ENCODE measurements around the gene LAG3. TPM values are rescaled to one million over a fixed set of nuclear protein-coding genes. Genes with fewer than 3 reads are reported as not detected.

LAG3 gene
- polyA plus RNA-seq, 1 donor, result 0.80 TPM

DNA sequence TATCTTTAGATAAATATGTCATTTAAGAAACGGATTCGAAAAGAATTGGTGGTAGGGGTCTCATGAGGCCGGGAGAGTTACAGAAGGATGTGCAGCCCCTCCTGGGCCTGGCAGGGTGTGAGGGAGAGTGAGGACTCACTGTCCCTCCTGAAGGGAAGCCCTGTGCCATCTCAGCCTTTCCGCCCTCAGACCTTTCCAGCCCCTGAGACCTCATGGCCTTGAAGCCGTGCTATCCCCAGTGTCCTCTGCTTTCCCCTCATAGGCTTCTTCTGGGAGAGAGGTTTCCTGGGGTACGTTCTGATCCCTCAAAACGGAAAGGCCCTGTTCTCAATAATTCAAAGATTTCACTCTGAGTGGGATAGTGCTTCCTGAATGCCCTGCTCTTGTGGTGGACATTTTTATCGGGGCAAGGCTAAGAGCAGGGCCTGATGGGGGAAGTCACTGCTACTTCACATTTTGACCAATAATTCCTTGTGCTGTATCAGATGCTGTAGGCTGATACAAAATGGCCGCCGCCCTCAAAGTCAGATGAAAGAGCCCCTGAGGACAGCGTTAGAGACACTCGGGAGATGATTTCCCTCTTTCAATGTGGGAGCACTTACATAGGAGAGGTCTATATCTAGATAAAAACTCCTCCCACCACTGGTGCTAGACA, 18.3 kb downstream of the LAG3 start:
- DNase-seq, result no peak

GRCh38 chr12:6791931-6792520, 19.7 kb downstream of the LAG3 start:
- no peak for DNase-seq

GRCh38 chr12:6792522-6793201, 20.3 kb downstream of the LAG3 start:
- peak; percentile 37 for DNase-seq

DNA sequence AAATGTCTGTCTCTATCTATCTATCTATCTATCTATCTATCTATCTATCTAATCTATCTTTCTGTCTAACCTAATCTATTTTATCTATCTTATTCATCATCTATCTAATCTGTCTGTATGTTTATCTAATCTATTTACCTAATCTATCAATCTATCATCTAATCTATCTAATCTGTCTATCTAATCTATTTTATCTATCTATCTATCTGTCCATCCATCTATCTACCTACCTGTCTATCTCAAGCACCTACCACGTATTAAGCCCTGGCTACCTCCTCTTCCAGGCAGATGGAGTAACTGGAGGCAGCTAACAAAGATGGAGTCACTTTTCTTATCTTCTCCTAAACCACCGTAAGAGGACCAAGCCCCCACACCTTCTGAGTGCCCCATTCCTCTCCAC, 22.8 kb downstream of the LAG3 start:
- DNase-seq, result no peak

- no peak for DNase-seq
Observed at GRCh38 chr12:6796576-6796975, 24.3 kb downstream of the LAG3 start.

DNA sequence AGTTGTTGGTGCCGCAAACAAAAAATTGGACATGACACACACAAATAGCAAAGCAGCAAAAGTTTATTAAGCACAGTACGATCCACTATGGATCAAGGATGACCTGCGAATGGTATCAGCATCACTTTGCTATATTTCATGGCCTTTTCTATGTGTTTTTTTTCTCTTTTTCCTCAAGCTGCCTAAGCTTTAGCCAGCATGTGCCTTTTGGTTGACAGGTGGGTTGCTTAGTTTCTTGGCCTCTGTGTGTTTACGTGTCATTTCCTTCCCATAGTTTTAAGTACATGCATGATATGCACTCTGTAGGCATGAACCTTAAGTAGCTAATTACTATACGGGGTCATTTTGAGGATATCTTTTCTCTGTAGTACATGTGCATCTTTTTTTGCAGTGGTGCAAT, 26.8 kb downstream of the LAG3 start:
- DNase-seq, result no peak

GRCh38 chr12:6807170-6807569, 34.9 kb downstream of the LAG3 start:
- no peak for DNase-seq

DNA sequence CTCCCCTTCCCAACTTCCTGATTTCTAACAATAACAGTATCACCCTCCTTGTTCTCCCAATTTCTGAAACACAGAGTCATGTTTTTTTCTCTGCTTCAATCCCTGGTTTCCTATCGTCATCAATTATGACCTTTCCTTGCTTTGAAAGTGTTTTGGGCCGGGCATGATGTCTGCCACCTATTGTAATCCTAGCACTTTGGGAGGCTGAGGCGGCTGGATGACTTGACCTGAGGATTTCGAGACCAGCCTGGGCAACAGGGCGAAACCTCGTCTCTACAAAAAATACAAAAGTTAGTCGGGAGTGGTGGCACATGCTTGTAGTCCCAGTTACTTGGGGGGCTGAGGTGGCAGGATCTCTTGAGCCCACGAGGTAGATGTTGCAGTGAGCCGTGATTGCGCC, 36.7 kb downstream of the LAG3 start:
- no peak for DNase-seq

DNA sequence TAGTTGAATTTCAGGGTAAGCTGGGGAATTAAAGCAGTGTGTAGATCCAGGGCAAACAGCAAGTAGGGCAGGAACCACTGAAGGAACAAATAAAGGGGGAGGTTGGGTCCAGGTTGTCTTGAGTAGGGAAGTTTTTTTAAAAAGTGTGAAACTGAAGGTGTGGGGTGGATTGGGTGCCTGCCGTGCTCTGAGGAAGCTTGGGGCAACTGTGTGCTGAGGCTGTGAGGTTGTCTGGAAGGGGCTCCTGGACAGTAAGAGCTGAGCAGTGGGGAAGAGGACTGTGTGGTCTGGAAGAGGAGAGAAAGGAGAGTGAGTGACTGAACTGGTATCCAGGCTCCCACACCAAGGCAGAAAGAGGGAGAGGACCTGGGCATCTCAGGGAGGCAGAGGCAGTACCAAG, 38.4 kb downstream of the LAG3 start:
- DNase-seq, result no peak

DNA sequence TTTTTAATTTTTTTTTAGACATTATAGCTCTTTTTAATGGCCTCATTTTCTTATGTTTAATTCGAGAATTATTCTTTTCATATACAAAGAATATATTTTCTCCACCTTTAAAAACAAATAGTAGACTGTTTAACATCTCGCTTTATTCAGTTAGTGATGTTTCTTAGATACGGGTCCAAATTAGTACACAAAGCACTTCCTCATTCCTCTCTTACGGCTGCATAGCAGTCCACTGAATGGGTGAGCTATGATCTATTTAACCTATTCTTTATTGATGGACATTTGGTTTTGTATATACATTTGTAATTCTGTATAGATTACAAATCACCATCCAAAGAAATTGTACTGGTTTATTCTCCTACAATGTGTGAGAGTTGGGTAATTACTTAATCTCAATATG, 41.0 kb downstream of the LAG3 start:
- no peak for DNase-seq

- DNase-seq, result no peak
Observed at GRCh38 chr12:6816598-6816997, 44.3 kb downstream of the LAG3 start.

GRCh38 chr12:6817098-6817497, 44.8 kb downstream of the LAG3 start:
- DNase-seq, result no peak

GRCh38 chr12:6817662-6818157, 45.4 kb downstream of the LAG3 start:
- DNase-seq, result no peak

GRCh38 chr12:6818222-6818621, 45.9 kb downstream of the LAG3 start:
- DNase-seq, result no peak

GRCh38 chr12:6818645-6819044, 46.3 kb downstream of the LAG3 start:
- no peak for DNase-seq

DNA sequence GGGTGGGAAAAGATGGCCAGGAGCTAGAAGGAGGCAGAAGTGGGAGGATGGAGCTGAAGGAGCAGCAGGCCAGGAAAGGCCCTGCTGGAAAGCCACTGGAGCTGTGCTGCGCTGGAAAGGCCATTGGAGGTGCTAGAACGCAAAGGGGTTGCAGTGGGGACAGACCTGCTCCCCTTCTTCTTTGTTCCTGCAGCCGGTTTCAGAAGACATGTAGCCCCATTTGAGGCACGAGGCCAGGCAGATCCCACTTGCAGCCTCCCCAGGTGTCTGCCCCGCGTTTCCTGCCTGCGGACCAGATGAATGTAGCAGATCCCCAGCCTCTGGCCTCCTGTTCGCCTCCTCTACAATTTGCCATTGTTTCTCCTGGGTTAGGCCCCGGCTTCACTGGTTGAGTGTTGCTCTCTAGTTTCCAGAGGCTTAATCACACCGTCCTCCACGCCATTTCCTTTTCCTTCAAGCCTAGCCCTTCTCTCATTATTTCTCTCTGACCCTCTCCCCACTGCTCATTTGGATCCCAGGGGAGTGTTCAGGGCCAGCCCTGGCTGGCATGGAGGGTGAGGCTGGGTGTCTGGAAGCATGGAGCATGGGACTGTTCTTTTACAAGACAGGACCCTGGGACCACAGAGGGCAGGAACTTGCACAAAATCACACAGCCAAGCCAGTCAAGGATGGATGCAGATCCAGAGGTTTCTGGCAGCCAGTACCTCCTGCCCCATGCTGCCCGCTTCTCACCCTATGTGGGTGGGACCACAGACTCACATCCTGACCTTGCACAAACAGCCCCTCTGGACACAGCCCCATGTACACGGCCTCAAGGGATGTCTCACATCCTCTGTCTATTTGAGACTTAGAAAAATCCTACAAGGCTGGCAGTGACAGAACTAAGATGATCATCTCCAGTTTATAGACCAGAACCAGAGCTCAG, 47.0 kb downstream of the LAG3 start:
- no peak for DNase-seq

DNA sequence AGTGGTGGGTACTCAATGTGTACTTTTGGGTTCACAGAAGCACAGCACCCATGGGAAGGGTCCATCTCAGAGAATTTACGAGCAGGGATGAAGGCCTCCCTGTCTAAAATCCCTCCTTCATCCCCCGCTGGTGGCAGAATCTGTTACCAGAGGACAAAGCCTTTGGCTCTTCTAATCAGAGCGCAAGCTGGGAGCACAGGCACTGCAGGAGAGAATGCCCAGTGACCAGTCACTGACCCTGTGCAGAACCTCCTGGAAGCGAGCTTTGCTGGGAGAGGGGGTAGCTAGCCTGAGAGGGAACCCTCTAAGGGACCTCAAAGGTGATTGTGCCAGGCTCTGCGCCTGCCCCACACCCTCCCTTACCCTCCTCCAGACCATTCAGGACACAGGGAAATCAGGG, 47.8 kb downstream of the LAG3 start:
- DNase-seq, result no peak

GRCh38 chr12:6821591-6822425, 49.5 kb downstream of the LAG3 start, which contains the start of gene GPR162:
Gene GPR162, plus strand, starts transcription at chr12:6821821. Its CDS starts 2,078 bp downstream, at chr12:6823899.
- DNase-seq, result peak; percentile 78

GRCh38 chr12:6822426-6823135, 50.3 kb downstream of the LAG3 start:
- no peak for DNase-seq

- DNase-seq, result no peak
Observed at GRCh38 chr12:6823182-6824084, 51.1 kb downstream of the LAG3 start.
